GM10248 (cell line): ENCODE results near the gene FRMD4B.

ENCODE experiments used
- CTCF ChIA-PET: fragments of 300-600 bp; sonication (Branson Sonifier 250); formaldehyde crosslinking; extraction: SDS; loops from one replicate; lab custom pipeline; 2021; ENCODE audit warnings: antibody characterized with exemption; lab: Yijun Ruan, JAX
- POLR2A ChIA-PET: fragments of 350-650 bp; sonication (Branson Sonifier 250); formaldehyde crosslinking; extraction: SDS; loops from one replicate; lab custom pipeline; 2020; ENCODE audit warnings: antibody characterized with exemption; lab: Yijun Ruan, JAX
- DNase-seq: peaks from one replicate; pipeline ENCODE4 v3.0.0; 2012; ENCODE audit errors: extremely low spot score
- TF ChIP-seq, protein P1 (sequence below): IDR thresholded peaks from 2 replicates; pipeline ENCODE4 v1.5.1; 2012; ENCODE audit warnings: mild to moderate bottlenecking, low read depth; ENCODE audit errors: extremely low read depth, missing control alignments, control extremely low read depth

Gene FRMD4B

DNA sequence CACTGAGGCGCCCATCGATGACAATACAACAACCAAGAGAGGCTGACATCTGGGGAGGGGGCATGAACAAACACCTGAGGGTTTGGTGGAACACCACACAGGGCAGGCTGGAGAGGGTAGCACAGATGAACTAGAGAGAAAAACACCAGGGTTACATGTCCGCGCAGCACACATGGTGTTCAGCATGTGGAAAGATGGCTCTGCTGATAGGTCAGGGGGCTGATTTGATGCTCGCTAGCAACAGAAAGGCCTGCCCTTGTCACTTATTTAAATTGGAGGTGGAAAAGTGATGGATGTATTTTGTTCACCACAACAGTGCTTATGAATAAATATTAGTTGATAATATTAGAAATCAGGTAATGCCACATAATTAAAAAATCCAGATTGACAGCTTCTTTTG is 67.5 kb downstream of the FRMD4B start:
- ChIA-PET CTCF (interaction anchor here (7.5 kb wide), 2 partner anchors 8 to 13 kb away, joined by 57 to 72 read pairs; no protein-coding TSS in a partner anchor), POLR2A (no interaction called here)
- DNase-seq, result no peak
- TF ChIP-seq, protein P1, sequence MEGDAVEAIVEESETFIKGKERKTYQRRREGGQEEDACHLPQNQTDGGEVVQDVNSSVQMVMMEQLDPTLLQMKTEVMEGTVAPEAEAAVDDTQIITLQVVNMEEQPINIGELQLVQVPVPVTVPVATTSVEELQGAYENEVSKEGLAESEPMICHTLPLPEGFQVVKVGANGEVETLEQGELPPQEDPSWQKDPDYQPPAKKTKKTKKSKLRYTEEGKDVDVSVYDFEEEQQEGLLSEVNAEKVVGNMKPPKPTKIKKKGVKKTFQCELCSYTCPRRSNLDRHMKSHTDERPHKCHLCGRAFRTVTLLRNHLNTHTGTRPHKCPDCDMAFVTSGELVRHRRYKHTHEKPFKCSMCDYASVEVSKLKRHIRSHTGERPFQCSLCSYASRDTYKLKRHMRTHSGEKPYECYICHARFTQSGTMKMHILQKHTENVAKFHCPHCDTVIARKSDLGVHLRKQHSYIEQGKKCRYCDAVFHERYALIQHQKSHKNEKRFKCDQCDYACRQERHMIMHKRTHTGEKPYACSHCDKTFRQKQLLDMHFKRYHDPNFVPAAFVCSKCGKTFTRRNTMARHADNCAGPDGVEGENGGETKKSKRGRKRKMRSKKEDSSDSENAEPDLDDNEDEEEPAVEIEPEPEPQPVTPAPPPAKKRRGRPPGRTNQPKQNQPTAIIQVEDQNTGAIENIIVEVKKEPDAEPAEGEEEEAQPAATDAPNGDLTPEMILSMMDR, result no peak

DNA sequence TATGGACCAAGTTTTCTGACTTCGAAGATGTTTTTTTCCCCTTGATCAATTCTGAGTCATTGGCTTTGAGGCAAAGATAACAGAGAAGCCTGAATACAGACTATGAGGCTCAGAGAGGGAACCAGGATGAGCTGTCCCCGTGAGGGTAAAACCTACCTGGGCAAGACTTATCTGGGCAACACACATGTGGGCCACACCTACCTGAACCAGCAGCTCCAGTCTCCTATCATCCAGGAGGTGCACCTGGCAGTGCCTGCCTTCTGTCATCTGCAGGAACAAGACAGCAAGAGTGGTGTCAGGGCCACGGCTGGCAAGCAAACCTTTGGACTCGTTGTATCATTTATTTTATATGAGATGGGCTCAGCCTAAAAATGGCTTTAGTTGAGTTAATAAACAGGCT is 72.6 kb downstream of the FRMD4B start:
- TF ChIP-seq, protein P1, result no peak
- DNase-seq, result no peak
- ChIA-PET CTCF (interaction anchor here (0.7 to 10.4 kb wide), 7 partner anchors 8 to 192 kb away, joined by 3 to 258 read pairs (median 5); no protein-coding TSS in a partner anchor), POLR2A (no interaction called here)

DNA sequence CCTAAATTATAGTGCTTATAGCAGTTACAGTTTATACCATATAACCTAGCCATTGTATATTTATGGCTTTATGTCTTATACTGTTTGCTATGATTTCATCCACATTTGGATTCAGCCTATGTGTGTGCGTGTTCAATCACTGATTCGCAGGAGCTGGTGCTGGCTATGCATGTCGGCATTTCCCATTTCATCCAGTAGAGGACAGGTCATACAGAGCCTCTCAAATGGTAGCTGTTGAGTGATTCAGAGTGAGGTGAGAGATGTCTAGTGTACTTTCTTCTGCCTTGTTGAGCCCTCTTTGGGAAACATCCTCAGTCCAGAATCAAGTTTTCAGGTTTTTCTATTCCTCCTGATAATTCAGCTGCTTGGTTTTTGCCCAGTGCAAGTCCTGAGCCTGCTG is 76.1 kb downstream of the FRMD4B start:
- TF ChIP-seq, protein P1, result peak; percentile 9
- ChIA-PET POLR2A (no interaction called here), CTCF (interaction anchor here (0.9 to 10.4 kb wide), 11 partner anchors 11 to 206 kb away, joined by 3 to 258 read pairs (median 4); no protein-coding TSS in a partner anchor)
- no peak for DNase-seq

DNA sequence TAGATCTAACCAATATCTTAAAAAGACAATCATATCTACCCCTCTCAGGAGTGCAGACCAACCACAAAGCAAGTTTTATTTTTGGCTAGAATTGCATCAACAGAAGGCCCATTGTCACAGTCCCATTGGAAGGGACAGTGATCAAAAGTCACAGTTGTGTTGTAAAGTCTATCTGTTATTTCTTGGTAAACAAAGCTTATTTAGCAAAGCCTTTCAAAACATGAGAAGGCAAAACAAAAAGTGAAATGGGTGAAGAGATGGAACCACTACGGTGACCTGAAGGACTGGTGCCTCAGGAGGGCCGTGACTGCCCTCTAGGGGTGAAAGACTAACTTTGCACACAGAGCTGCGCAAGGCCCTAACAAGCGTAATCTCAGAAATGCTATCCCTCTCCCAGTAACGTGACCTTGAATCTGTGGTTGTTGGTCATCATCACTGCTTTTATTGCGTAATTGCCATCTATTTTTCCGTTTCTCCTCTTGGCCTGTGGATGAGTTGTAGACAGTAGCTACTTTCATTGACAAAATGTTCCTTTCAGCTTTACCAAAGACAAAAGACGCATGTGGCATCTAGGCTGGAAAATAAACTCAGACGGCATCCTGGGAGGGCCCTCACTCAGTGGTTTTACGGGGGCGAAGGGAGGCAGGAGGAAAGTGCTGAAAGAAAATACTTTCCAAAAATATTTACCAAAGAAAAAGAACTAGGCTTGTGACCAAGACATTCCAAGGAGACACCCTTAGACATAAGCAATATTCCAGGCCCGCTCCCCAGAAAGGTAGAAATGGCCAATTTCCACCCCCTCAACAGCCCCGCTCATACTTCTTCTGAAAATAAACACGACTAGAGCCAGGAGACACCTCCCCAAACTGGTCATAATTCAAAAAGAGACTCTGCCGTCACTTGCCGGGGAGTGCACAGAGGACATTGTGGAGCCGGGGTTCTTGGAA is 79.4 kb downstream of the FRMD4B start:
- DNase-seq, result peak; percentile 68
- ChIA-PET CTCF (interaction anchor here (0.6 to 10.4 kb wide), 66 partner anchors 9 to 365 kb away, joined by 3 to 258 read pairs (median 4); partner anchors contain the start of genes FRMD4B and LMOD3), POLR2A (no interaction called here)
- TF ChIP-seq, protein P1, result peak; percentile 93

DNA sequence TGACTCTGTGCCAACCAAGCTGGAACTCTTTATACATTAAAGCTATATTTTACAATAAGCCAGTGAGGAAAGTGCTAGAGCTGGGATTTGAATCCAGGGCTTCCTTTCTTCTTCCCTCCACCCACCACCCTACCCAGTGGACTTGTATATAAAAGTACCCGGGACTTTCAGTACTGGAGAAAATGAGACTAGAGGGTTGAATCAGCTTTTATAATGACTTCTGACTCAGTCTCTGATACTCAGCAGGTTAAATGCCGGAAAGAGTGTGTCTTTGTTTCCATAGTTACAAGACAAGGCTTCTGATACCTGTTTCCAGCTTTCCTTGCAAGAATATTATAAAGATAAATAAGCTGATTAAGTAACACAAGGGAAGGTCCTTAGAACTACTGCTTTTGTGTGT is 80.9 kb downstream of the FRMD4B start:
- CTCF ChIA-PET, result interaction anchor here (0.8 to 10.4 kb wide), 18 partner anchors 8 to 273 kb away, joined by 3 to 258 read pairs (median 4); no protein-coding TSS in a partner anchor
- TF ChIP-seq, protein P1, result no peak
- POLR2A ChIA-PET, result no interaction called here
- no peak for DNase-seq

DNA sequence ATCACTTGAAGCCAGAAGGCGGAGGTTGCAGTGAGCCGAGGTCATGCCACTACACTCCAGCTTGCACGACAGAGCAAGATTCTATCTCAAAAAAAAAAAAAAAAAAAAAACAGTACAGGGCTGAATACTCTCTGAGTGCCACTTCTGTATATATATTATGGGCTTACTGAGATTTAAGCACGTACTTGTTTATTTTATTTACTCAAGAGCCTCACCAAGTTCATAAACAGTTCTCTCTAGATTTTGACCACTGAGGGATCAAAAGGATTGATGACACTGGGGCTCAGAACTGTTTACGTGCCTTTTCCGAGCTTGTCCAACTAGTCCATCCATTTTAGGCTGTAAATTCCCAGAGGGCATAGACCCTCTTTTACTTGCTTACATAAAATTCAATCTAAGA is 81.5 kb downstream of the FRMD4B start:
- DNase-seq, result no peak
- POLR2A ChIA-PET, result no interaction called here
- CTCF ChIA-PET, result interaction anchor here (0.8 to 10.4 kb wide), 11 partner anchors 8 to 185 kb away, joined by 3 to 258 read pairs (median 12); no protein-coding TSS in a partner anchor
- TF ChIP-seq, protein P1, result no peak
